HFF-Myc (cell line): ENCODE measurements around the gene FRMPD2.
"Not testable (repeated sequence)": the region's sequence is repeated elsewhere in the genome, so short reads cannot be mapped to it uniquely, and the experiment has no call there.

ENCODE experiments used
- DNase-seq: peaks from one replicate; pipeline ENCODE4 v3.0.0-alpha.2; 2011; ENCODE audit warnings: low read depth; ENCODE audit errors: extremely low read depth
- H3K4me3 ChIP-seq: replicated peaks from 2 replicates; pipeline ENCODE4 v1.5.1; 2011; ENCODE audit warnings: low read depth, mild to moderate bottlenecking, control low read depth, low read length
- TF ChIP-seq, protein P1 (sequence below): IDR thresholded peaks from 2 replicates; pipeline ENCODE4 v1.5.1; 2012; ENCODE audit warnings: mild to moderate bottlenecking, low read depth, low read length, control low read depth; ENCODE audit errors: missing control alignments

FRMPD2 gene

DNA sequence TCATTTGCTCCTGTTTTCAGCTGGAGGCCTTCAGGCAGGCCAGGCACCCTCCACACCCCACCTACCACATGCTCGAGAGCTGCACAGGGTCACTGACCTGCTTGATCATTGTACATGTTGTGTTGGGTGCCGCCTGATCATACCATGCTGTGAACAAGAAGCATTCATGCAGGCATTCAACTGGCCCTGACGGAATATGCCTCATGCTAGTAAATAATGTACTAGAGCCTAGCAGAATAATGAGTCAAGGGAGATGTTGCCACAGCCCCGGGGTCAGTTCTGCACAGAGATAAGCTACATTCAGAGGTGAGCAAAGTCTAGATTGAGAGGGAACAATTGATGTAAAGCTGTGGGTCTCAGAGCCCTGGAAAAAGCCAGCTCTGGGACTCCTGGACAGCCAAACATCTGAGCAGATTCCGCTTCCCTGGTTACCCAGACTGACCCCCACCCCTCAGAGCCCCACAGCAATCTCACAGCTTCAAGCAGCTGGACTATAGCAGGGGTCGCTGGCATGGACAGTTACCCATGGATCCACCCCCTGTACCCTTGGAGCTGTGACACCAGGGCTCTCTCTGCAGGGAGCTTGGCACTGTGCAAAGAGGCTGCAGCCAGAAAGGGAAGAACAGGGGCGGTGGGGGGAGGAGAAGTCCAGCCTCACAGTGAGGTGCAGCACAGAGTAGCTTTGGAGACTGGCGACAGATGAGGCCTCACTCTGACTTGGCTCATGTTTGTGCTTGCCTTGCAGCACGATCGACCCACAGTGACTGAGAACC lies 86.6 kb downstream of the FRMPD2 start:
- TF ChIP-seq, protein P1, sequence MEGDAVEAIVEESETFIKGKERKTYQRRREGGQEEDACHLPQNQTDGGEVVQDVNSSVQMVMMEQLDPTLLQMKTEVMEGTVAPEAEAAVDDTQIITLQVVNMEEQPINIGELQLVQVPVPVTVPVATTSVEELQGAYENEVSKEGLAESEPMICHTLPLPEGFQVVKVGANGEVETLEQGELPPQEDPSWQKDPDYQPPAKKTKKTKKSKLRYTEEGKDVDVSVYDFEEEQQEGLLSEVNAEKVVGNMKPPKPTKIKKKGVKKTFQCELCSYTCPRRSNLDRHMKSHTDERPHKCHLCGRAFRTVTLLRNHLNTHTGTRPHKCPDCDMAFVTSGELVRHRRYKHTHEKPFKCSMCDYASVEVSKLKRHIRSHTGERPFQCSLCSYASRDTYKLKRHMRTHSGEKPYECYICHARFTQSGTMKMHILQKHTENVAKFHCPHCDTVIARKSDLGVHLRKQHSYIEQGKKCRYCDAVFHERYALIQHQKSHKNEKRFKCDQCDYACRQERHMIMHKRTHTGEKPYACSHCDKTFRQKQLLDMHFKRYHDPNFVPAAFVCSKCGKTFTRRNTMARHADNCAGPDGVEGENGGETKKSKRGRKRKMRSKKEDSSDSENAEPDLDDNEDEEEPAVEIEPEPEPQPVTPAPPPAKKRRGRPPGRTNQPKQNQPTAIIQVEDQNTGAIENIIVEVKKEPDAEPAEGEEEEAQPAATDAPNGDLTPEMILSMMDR, result no peak
- H3K4me3 ChIP-seq, result no peak overlapping the region
- DNase-seq, result no peak

DNA sequence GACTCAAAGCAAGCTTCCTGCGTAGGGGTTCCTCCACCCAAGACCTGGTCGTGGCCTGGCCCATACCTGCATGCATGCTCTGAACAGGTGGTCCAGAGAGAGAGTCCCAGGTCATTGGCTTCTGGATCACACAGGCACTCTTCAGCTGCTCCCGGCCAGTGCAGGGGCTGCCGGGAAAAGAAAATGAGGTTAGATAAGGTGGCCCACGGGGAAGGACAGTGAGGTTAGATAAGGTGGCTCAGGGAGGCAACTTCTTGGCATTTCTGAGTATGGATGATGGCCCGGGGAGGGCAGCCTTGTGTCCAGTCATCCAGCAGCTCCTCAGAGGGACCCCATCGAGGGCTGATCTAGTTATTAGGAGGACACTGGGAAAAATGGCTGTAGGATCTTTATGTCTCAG lies 87.4 kb downstream of the FRMPD2 start:
- TF ChIP-seq, protein P1, result no peak
- no peak for DNase-seq
- H3K4me3 ChIP-seq, result no peak overlapping the region

DNA sequence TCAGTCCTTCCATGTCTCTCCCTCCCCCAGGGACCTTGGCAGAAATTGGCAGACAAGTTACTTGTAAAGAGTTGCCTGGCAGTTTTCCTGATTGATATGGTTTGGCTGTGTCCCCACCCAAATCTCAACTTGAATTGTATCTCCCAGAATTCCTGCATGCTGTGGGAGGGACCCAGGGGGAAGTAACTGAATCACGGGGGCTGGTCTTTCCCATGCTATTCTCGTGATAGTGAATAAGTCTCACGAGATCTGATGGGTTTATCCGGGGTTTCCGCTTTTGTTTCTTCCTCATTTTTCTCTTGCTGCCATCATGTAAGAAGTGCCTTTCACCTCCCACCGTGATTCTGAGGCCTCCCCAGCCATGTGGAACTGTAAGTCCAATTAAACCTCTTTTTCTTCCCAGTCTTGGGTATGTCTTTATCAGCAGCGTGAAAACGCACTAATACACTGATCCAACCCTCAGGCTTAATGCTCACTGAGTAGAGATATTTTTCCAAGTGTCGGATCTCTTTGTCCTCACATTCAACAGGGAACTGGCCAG lies 88.2 kb downstream of the FRMPD2 start:
- H3K4me3 ChIP-seq, DNase-seq: not testable (repeated sequence)

DNA sequence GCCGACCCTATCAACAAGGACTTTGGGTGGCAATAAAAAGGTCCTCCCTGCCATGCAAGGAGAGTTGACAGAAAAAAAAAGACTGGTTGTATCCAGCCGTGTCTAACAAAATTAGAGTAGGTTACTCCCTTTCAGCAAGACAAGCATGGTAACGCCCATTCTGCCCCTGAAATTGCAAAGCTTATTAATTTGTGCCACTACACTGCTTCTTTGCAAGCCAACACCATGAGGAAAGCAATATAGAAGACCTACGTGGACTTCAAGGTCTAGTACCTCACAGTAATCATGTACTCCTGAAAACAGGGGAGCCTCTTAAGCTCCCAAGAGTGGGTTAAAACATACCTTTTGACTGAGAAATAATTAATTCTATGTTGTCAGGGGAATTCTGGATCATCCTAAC lies 90.3 kb downstream of the FRMPD2 start:
- TF ChIP-seq, protein P1, result no peak

DNA sequence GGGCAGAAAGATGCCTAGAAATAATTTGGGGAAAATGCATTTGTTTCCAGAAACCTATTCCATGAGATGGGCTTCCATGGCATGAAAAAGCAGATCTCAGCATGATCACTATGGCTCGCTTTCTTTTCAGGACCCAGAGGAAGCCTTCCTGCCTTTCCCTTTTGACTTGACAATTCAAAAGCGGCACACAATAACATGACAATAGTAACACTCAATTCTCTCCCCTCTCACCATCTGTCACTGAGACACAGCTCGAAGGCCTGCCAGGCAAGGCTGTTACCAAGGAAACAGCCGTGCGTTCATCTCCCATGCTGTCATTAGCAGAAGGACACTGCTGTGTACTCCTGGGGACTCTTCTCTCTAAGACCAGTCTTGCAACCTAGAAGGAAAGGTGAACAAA lies 101.8 kb downstream of the FRMPD2 start:
- H3K4me3 ChIP-seq, DNase-seq: not testable (repeated sequence)

More for the DNA sequence above, 90.3 kb downstream of the FRMPD2 start:
- H3K4me3 ChIP-seq, result no peak overlapping the region
- DNase-seq, result no peak

DNA sequence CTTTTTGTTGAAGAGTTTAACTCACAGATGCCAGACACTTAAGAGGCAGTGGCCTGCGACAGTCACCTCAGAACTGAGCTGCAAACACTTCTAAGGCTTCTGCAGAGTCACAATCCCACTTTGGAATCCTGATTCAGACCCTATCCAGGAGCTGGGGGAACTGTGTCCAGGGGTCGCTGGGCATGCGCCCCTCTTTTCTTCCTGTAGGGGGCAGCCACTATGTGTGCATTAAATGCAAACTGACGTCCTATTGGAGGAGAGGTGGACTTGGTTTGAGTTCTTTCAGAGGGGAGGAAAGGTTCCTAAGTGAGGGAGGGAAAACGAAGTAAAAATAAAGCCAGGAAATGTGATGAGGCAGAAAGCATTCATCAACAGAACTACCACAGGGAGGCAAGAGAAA lies 113.8 kb downstream of the FRMPD2 start:
- DNase-seq, H3K4me3 ChIP-seq: not testable (repeated sequence)

DNA sequence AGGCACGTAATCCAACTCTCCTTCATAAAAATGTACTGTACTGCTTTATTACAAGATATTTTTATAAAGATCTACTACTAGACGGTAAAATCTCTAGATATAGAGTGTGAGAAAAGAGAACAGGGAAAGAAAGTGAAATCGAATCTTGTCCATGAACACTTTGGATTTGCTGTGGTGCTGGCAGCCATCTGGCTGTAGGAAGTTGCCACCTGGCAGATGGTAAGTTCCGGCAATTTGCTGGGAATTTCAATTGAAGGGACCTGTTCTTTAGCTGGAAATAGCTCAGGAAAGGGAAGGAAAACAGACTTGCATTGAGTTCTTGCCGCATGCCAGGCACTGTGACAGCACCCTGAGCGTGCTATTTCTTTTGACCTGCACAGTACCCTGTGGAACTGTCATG lies 114.3 kb downstream of the FRMPD2 start:
- H3K4me3 ChIP-seq, DNase-seq: not testable (repeated sequence)

DNA sequence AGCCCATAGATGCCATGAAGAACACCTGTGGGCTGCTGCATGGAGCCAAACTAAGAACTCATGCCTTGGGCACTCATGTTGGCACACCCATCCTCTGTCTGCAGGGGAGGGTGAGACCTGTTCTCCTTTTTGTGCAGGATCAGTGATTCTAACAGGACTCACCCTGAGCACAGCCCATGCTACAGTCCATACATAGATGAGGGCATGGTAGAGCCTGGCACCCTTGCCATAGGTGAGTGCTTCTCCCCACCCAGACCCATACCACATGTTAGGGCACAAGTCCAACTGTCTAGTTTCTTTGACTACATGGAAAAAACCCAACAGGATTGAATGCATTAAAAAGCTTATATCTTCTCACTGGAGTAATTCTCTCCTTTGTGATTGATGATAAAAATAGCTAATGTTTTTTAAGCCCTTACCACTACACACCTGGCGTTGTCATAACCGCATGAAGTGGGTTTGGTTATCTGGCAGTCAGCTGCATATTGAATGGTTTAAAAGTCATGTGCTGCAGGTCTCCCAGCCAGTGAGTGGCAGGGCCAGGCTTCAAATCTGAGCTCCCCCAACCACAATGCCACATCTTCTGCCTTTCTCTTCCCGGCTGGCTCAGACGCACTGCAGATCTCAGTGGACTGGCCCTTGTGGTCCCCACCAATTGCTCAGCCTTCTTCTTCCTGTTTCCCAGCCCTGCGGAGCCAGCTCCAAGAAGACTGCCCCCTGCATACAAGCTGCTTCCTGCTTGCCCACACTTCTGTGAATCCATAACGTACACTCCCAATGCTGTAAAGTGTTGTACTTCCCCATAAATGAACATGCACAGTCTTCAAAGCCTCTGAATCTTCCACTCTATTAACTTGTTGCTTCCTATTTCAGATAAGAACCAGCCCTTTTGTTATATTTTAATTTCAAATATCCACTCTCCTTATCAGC lies 120.0 kb downstream of the FRMPD2 start:
- H3K4me3 ChIP-seq, DNase-seq: not testable (repeated sequence)

DNA sequence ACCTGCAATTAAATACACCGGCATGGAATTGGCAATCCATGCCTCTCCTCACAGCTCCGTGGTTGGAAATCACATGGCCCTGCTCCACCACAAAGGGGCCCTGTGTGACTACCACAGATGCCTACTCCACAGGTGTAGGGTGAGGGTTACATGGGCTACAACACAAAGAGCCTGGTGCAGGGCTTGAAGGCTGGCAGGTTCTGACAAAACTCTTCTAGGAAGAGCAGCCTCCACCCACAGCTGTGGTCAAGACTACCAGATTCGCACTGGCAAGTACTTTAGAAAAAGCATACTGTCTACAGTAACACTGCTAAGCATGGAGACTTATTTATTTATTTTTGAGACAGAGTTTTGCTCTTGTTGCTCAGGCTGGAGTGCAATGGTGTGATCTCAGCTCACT lies 126.9 kb downstream of the FRMPD2 start:
- H3K4me3 ChIP-seq, DNase-seq: not testable (repeated sequence)

DNA sequence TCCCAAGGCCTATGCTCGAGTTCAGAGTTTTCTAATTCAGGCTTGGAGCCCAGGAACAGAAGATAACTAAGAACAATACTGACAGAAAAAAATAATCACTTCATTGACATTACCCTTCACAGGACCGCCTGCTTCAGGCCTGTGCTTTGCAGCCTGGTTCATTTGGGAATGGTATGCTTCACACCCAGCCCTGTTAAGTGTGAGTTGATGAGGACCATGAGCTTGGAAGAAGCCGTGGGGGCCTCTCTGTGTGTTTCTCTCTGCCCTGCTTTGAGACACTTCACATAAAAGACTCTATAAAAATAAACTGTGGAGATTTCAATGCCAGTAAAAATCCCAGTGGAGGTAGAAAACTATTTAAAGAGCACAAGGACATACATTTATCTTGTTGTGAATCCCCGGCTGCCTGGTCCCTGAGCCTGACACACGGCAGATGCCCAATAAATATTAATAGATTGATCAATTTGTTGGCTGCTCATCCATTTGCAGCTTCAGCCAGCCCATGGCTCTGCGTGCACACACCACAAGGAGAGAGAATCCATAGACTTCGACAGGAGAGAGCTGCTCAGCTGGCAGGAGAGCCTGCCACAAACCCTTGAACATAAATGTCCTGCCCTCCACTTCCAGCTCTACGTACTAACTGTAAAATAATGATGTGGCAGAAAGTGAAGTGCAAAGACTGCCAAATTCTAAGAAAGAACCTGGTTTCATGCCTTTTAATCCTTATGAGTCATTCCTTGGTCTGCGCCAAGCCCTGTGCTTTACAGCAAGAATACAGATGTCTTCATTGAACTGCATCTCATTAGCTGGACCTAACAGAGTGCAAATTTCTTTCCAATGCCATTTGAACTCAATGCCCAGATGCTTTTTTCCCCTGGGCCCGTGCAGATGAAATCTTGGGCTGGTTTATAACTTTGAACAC lies 130.5 kb downstream of the FRMPD2 start:
- H3K4me3 ChIP-seq, DNase-seq: not testable (repeated sequence)

DNA sequence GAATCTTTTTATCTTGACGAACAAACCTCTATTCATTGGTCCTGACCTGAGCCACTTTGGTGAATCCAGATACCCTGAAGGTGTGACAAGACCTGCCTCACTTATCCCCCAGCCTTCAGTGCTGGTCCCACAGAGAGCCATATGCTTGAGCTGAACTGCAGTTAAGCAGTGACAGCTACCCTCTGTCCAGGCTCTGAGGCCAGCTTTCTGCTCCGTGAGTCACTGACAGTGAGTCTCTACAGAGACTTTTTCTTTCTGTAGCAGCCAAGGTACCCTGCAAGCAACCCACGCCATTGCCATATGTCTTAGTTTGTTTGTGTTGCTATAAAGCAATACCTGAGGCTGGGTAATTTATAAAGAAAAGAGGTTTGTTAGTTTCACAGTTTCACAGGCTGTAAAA lies 133.5 kb downstream of the FRMPD2 start:
- not testable (repeated sequence) for H3K4me3 ChIP-seq, DNase-seq

DNA sequence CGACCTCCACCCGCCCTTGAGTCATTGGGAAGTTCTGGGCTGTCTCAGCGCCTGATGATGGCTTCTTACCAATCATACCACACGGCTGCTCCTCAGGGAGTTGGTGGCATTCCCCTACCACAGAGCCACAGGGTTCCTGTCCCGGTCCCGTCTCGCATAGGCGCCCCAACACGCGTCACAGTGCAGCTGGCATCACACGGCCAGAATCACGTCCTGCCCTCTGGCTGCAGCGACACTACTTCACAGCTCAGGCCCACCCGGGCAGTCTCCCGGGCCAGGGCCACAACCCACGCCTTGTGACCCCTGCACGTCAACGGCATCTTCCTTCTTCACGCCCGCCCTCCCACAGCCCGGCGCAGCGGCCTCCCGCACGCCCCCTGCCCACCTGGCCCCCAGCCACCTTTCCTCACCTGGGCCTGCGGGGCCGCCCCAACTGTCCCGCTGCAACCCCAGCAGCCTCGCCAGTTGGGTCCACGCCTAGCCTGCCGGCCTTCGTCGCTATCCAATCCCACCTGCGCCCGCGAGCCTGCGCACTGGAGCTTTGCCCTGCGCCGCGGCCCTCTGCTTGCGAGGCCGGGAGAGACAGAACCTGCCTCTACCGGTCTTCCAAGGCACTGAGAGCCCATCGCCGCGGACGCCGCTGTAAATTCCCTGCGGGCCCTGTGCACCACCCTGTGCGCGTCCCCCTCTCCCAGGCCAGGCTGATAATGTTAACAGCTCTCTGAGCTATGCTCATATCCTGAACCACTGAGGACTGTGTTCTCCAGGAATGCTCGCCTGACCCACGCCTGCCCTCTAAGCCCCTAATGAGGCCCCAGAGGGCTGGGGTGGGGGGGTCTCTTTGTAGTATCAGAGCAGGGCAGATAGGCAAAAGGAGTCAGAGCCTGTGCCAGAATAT lies 134.3 kb downstream of the FRMPD2 start:
- H3K4me3 ChIP-seq, DNase-seq: not testable (repeated sequence)

DNA sequence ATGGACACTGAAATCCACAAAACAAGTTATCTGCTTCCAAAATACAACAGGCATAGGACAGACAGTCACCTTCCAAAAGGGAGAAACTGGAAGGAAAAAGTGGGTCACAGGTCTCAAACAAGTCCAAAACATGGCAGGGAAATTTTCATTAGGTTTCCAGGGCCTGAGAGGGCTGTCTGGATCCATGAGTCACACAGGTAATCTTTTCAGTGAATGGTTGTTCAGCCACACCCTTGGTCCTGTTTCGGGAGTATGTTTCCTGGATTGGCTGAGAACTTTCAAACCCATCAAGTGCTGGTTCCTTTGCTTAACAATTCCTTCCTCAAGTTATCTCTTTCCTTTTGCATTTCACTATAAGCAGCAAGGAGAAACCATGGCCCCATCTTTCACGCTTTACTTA lies 145.5 kb downstream of the FRMPD2 start:
- not testable (repeated sequence) for H3K4me3 ChIP-seq, DNase-seq
